Measurements from ENCODE around the gene ZBTB7B.

GRCh38 chr1:154994269-154994587 lies 8.4 kb upstream of the ZBTB7B start:
- no peak for TF ChIP-seq EZH2 (IDR thresholded peaks at IDR 0.05; ENCODE audit: low read depth)
- TF ChIP-seq, protein P1, sequence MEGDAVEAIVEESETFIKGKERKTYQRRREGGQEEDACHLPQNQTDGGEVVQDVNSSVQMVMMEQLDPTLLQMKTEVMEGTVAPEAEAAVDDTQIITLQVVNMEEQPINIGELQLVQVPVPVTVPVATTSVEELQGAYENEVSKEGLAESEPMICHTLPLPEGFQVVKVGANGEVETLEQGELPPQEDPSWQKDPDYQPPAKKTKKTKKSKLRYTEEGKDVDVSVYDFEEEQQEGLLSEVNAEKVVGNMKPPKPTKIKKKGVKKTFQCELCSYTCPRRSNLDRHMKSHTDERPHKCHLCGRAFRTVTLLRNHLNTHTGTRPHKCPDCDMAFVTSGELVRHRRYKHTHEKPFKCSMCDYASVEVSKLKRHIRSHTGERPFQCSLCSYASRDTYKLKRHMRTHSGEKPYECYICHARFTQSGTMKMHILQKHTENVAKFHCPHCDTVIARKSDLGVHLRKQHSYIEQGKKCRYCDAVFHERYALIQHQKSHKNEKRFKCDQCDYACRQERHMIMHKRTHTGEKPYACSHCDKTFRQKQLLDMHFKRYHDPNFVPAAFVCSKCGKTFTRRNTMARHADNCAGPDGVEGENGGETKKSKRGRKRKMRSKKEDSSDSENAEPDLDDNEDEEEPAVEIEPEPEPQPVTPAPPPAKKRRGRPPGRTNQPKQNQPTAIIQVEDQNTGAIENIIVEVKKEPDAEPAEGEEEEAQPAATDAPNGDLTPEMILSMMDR (conservative IDR thresholded peaks at IDR 0.05), result no peak

Measured in PC-9 (cell line).